Sigmoid colon (tissue), 3 donors: Measurements from ENCODE around the gene USP7.

Experiments used
- POLR2A ChIP-seq, 2 donors: fragments of 450-650 bp; IDR thresholded peaks; one replicate each; pipeline ENCODE4 v1.6.1; 2016; ENCODE audit warnings: antibody characterized with exemption in 2 of 2, mild to moderate bottlenecking in 2 of 2, moderate library complexity in 2 of 2
- TF ChIP-seq, protein P1 (sequence below), 4 experiments: fragments of 450-650 bp in 3 of 4; fragments of 200-600 bp in 1 of 4; IDR thresholded peaks; one replicate each; pipeline ENCODE4 v1.5.1; 2016 to 2019; ENCODE audit warnings: antibody characterized with exemption in 4 of 4, mild to moderate bottlenecking in 3 of 4, moderate library complexity in 2 of 4

DNA sequence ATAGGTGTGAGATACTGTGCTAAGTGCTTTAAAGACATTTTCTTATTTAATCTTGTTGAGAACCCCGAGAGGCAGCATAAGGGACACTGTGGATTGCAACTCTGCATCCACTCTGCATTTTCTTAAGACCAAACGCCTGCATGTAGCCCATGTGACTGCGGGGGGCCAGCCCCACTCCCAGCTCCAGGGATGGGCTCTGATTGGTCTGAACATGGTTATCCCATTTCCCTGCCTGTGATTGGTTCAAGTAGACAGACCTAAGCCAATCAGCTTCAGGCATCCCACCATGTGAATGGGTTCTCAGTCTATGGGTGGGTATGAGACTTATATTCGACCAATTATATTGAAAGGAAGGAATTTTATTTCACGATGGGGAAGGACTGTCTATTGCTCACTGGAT, 33.2 kb upstream of the USP7 start:
- TF ChIP-seq, protein P1, sequence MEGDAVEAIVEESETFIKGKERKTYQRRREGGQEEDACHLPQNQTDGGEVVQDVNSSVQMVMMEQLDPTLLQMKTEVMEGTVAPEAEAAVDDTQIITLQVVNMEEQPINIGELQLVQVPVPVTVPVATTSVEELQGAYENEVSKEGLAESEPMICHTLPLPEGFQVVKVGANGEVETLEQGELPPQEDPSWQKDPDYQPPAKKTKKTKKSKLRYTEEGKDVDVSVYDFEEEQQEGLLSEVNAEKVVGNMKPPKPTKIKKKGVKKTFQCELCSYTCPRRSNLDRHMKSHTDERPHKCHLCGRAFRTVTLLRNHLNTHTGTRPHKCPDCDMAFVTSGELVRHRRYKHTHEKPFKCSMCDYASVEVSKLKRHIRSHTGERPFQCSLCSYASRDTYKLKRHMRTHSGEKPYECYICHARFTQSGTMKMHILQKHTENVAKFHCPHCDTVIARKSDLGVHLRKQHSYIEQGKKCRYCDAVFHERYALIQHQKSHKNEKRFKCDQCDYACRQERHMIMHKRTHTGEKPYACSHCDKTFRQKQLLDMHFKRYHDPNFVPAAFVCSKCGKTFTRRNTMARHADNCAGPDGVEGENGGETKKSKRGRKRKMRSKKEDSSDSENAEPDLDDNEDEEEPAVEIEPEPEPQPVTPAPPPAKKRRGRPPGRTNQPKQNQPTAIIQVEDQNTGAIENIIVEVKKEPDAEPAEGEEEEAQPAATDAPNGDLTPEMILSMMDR (IDR thresholded peaks at IDR 0.05) = no peak
- TF ChIP-seq POLR2A (IDR thresholded peaks at IDR 0.05) = no peak
